ENCODE measurements around the gene ELMOD3.

The ELMOD3 gene

GRCh38 chr2:85383850-85384249 is 29.3 kb downstream of the ELMOD3 start:
- H3K9me3 ChIP-seq (replicated peaks; ENCODE audit: low read length) = no peaks in the 10 kb centered on the region
- H3K4me2 ChIP-seq (ENCODE audit: low read length) = no peak overlapping the region
- no peaks in the 10 kb centered on the region for H3K27me3 ChIP-seq (ENCODE audit: control insufficient read depth, insufficient read depth, low read length)
- no peak overlapping the region for H3K9ac ChIP-seq (ENCODE audit: low read depth, low read length)
- peaks cover 12% of the 10 kb centered on the region for H3K4me1 ChIP-seq (ENCODE audit: control insufficient read depth, insufficient read depth, low read length)
- H3K36me3 ChIP-seq (ENCODE audit: insufficient read depth, low read length) = peaks cover 33% of the 10 kb centered on the region
- no peak overlapping the region for H3K4me3 ChIP-seq (ENCODE audit: low read length)

- peaks cover 12% of the 10 kb centered on the region for H3K4me1 ChIP-seq (ENCODE audit: control insufficient read depth, insufficient read depth, low read length)
- H3K9ac ChIP-seq (ENCODE audit: low read depth, low read length) = no peak overlapping the region
- H3K4me2 ChIP-seq (ENCODE audit: low read length) = no peak overlapping the region
- H3K9me3 ChIP-seq (replicated peaks; ENCODE audit: low read length) = no peaks in the 10 kb centered on the region
- no peak overlapping the region for H3K4me3 ChIP-seq (ENCODE audit: low read length)
- peaks cover 33% of the 10 kb centered on the region for H3K36me3 ChIP-seq (ENCODE audit: insufficient read depth, low read length)
- H3K27me3 ChIP-seq (ENCODE audit: control insufficient read depth, insufficient read depth, low read length) = no peaks in the 10 kb centered on the region
Observed at GRCh38 chr2:85385746-85386145, 31.2 kb downstream of the ELMOD3 start.

GRCh38 chr2:85387754-85388153 is 33.2 kb downstream of the ELMOD3 start:
- H3K27me3 ChIP-seq (ENCODE audit: control insufficient read depth, insufficient read depth, low read length) = no peaks in the 10 kb centered on the region
- peaks cover 36% of the 10 kb centered on the region for H3K36me3 ChIP-seq (ENCODE audit: insufficient read depth, low read length)
- no peaks in the 10 kb centered on the region for H3K9me3 ChIP-seq (replicated peaks; ENCODE audit: low read length)
- no peak overlapping the region for H3K4me2 ChIP-seq (ENCODE audit: low read length)
- H3K4me3 ChIP-seq (ENCODE audit: low read length) = no peak overlapping the region
- no peak overlapping the region for H3K9ac ChIP-seq (ENCODE audit: low read depth, low read length)
- H3K4me1 ChIP-seq (ENCODE audit: control insufficient read depth, insufficient read depth, low read length) = peaks cover 8% of the 10 kb centered on the region

GRCh38 chr2:85388878-85389538 is 34.4 kb downstream of the ELMOD3 start:
- H3K4me3 ChIP-seq (ENCODE audit: low read length) = no peak overlapping the region
- no peaks in the 10 kb centered on the region for H3K27me3 ChIP-seq (ENCODE audit: control insufficient read depth, insufficient read depth, low read length)
- peaks cover 5% of the 10 kb centered on the region for H3K4me1 ChIP-seq (ENCODE audit: control insufficient read depth, insufficient read depth, low read length)
- no peaks in the 10 kb centered on the region for H3K9me3 ChIP-seq (replicated peaks; ENCODE audit: low read length)
- H3K9ac ChIP-seq (ENCODE audit: low read depth, low read length) = no peak overlapping the region
- H3K4me2 ChIP-seq (ENCODE audit: low read length) = no peak overlapping the region
- peaks cover 31% of the 10 kb centered on the region for H3K36me3 ChIP-seq (ENCODE audit: insufficient read depth, low read length)

GRCh38 chr2:85390941-85391669 is 36.5 kb downstream of the ELMOD3 start:
- H3K4me1 ChIP-seq (ENCODE audit: control insufficient read depth, insufficient read depth, low read length) = peaks cover 11% of the 10 kb centered on the region
- no peak overlapping the region for H3K9ac ChIP-seq (ENCODE audit: low read depth, low read length)
- H3K27me3 ChIP-seq (ENCODE audit: control insufficient read depth, insufficient read depth, low read length) = no peaks in the 10 kb centered on the region
- peaks cover 24% of the 10 kb centered on the region for H3K36me3 ChIP-seq (ENCODE audit: insufficient read depth, low read length)
- no peak overlapping the region for H3K4me2 ChIP-seq (ENCODE audit: low read length)
- H3K9me3 ChIP-seq (replicated peaks; ENCODE audit: low read length) = no peaks in the 10 kb centered on the region
- H3K4me3 ChIP-seq (ENCODE audit: low read length) = no peak overlapping the region

GRCh38 chr2:85393836-85394235 is 39.3 kb downstream of the ELMOD3 start:
- no peak overlapping the region for H3K4me2 ChIP-seq (ENCODE audit: low read length)
- H3K9ac ChIP-seq (ENCODE audit: low read depth, low read length) = no peak overlapping the region
- H3K9me3 ChIP-seq (replicated peaks; ENCODE audit: low read length) = no peaks in the 10 kb centered on the region
- H3K4me3 ChIP-seq (ENCODE audit: low read length) = no peak overlapping the region
- H3K27me3 ChIP-seq (ENCODE audit: control insufficient read depth, insufficient read depth, low read length) = no peaks in the 10 kb centered on the region
- peaks cover 15% of the 10 kb centered on the region for H3K36me3 ChIP-seq (ENCODE audit: insufficient read depth, low read length)
- peaks cover 11% of the 10 kb centered on the region for H3K4me1 ChIP-seq (ENCODE audit: control insufficient read depth, insufficient read depth, low read length)

GRCh38 chr2:85394261-85394681 is 39.7 kb downstream of the ELMOD3 start:
- Histone ChIP-seq H3K27me3 (ENCODE audit: control insufficient read depth, insufficient read depth, low read length) (no peaks in the 10 kb centered on the region), H3K9ac (ENCODE audit: low read depth, low read length) (no peak overlapping the region), H3K4me2 (ENCODE audit: low read length) (no peak overlapping the region), H3K4me3 (ENCODE audit: low read length) (no peak overlapping the region), H3K9me3 (replicated peaks; ENCODE audit: low read length) (no peaks in the 10 kb centered on the region), H3K36me3 (ENCODE audit: insufficient read depth, low read length) (peaks cover 11% of the 10 kb centered on the region), H3K4me1 (ENCODE audit: control insufficient read depth, insufficient read depth, low read length) (peaks cover 11% of the 10 kb centered on the region)

- Histone ChIP-seq H3K36me3 (ENCODE audit: insufficient read depth, low read length) (peaks cover 11% of the 10 kb centered on the region), H3K27me3 (ENCODE audit: control insufficient read depth, insufficient read depth, low read length) (no peaks in the 10 kb centered on the region), H3K4me1 (ENCODE audit: control insufficient read depth, insufficient read depth, low read length) (peaks cover 11% of the 10 kb centered on the region), H3K9ac (ENCODE audit: low read depth, low read length) (no peak overlapping the region), H3K4me3 (ENCODE audit: low read length) (no peak overlapping the region), H3K4me2 (ENCODE audit: low read length) (no peak overlapping the region), H3K9me3 (replicated peaks; ENCODE audit: low read length) (no peaks in the 10 kb centered on the region)
Observed at GRCh38 chr2:85394976-85395375, 40.4 kb downstream of the ELMOD3 start.

GRCh38 chr2:85395912-85396475 is 41.4 kb downstream of the ELMOD3 start:
- Histone ChIP-seq H3K4me2 (ENCODE audit: low read length) (no peak overlapping the region), H3K4me3 (ENCODE audit: low read length) (no peak overlapping the region), H3K27me3 (ENCODE audit: control insufficient read depth, insufficient read depth, low read length) (no peaks in the 10 kb centered on the region), H3K36me3 (ENCODE audit: insufficient read depth, low read length) (peaks cover 1% of the 10 kb centered on the region), H3K9ac (ENCODE audit: low read depth, low read length) (no peak overlapping the region), H3K9me3 (replicated peaks; ENCODE audit: low read length) (no peaks in the 10 kb centered on the region), H3K4me1 (ENCODE audit: control insufficient read depth, insufficient read depth, low read length) (peaks cover 11% of the 10 kb centered on the region)

GRCh38 chr2:85396531-85397470 is 42.2 kb downstream of the ELMOD3 start:
- Histone ChIP-seq H3K4me1 (ENCODE audit: control insufficient read depth, insufficient read depth, low read length) (peaks cover 11% of the 10 kb centered on the region), H3K9me3 (replicated peaks; ENCODE audit: low read length) (no peaks in the 10 kb centered on the region), H3K4me2 (ENCODE audit: low read length) (no peak overlapping the region), H3K36me3 (ENCODE audit: insufficient read depth, low read length) (no peaks in the 10 kb centered on the region), H3K9ac (ENCODE audit: low read depth, low read length) (no peak overlapping the region), H3K4me3 (ENCODE audit: low read length) (no peak overlapping the region), H3K27me3 (ENCODE audit: control insufficient read depth, insufficient read depth, low read length) (no peaks in the 10 kb centered on the region)

GRCh38 chr2:85397925-85398331 is 43.4 kb downstream of the ELMOD3 start:
- peaks cover 11% of the 10 kb centered on the region for H3K4me1 ChIP-seq (ENCODE audit: control insufficient read depth, insufficient read depth, low read length)
- H3K9me3 ChIP-seq (replicated peaks; ENCODE audit: low read length) = no peaks in the 10 kb centered on the region
- H3K4me2 ChIP-seq (ENCODE audit: low read length) = no peak overlapping the region
- no peaks in the 10 kb centered on the region for H3K36me3 ChIP-seq (ENCODE audit: insufficient read depth, low read length)
- H3K27me3 ChIP-seq (ENCODE audit: control insufficient read depth, insufficient read depth, low read length) = no peaks in the 10 kb centered on the region
- no peak overlapping the region for H3K9ac ChIP-seq (ENCODE audit: low read depth, low read length)
- no peak overlapping the region for H3K4me3 ChIP-seq (ENCODE audit: low read length)

Measured in skeletal muscle satellite cell (primary cell).